Motor neuron (in vitro differentiated cells): ENCODE results near the gene ST6GALNAC3. TPM values are rescaled to one million over a fixed set of nuclear protein-coding genes. Genes with fewer than 3 reads are reported as not detected.
"Not testable (repeated sequence)": the region's sequence is repeated elsewhere in the genome, so short reads cannot be mapped to it uniquely, and the experiment has no call there.

ENCODE experiments used
- ATAC-seq, 8 experiments: fragments of 200-7000 bp; cut with Tn5 transposase; replicated peaks in 6 of 8; 2 replicates each; pipeline ENCODE4 v1.8.0; 2021; ENCODE audit warnings: mild to moderate bottlenecking in 8 of 8, moderate library complexity in 8 of 8
- H3K27ac ChIP-seq, 2 donors: fragments of 250-450 bp; sonication (Bioruptor Pico); 2 replicates each; pipeline ENCODE4 v1.9.0; 2021; ENCODE audit warnings: antibody characterized with exemption in 2 of 2, mild to moderate bottlenecking in 2 of 2, moderate library complexity in 1 of 2
- H3K4me1 ChIP-seq, 2 donors: fragments of 250-450 bp; sonication (Bioruptor Pico); replicated peaks in 1 of 2; 2 replicates each; pipeline ENCODE4 v1.6.1; 2021; ENCODE audit warnings: antibody characterized with exemption in 2 of 2, mild to moderate bottlenecking in 2 of 2, moderate library complexity in 1 of 2
- H3K4me3 ChIP-seq, 5 donors: fragments of 250-450 bp; sonication (Bioruptor Pico); 2 replicates each; pipeline ENCODE4 v1.9.0; 2021; ENCODE audit warnings: antibody characterized with exemption in 5 of 5, mild to moderate bottlenecking in 5 of 5, moderate library complexity in 4 of 5
- WGBS, 10 experiments: fragments of 450-650 bp; shearing (Covaris generic); methylation state at CpG; one replicate each; pipeline ENCODE4 v1.0.0; 2022; 5-methylcytosine and 5-hydroxymethylcytosine counted together
- in situ Hi-C, 9 experiments: fragments of 400-800 bp; cut with MboI; loops; one replicate each; pipeline ENCODE4 v1.15.0; 2021; ENCODE audit warnings: low sequenced_read_pairs in 9 of 9, low pct_unique_long_range_greater_than_20kb in 2 of 9; ENCODE audit not compliant: unreplicated experiment in 9 of 9
- total RNA-seq, 8 experiments: library from RNA; unstranded; fragments of 300-600 nt; gene quantifications; 2 replicates each; pipeline versions ENCODE4 v1.2.3 to v1.2.4, GENCODE V29; 2022

The ST6GALNAC3 gene
- total RNA-seq, 8 experiments from 2014 or later = 0.31 to 39.5 (median 3.9) TPM; not detected in 1

GRCh38 chr1:76230842-76231281 lies 156.3 kb downstream of the ST6GALNAC3 start:
- WGBS, 10 experiments = 0 to 86% (median 32%) methylated on average over 1 to 2 of the region's 2 CpGs; no CpG with 5 or more reads in 2 of the 10 experiments
- in situ Hi-C loops = no loop called here
- peaks cover 0 to 20% of the 10 kb centered on the region in 2 donors for H3K4me1 ChIP-seq
- ATAC-seq = peak in 3 of 8 experiments; percentile 17 to 80 (median 65)
- H3K27ac ChIP-seq = no peak overlapping the region
- H3K4me3 ChIP-seq = no peak overlapping the region

- H3K4me1 ChIP-seq = peaks cover 0 to 15% of the 10 kb centered on the region in 2 donors
- H3K4me3 ChIP-seq = no peak overlapping the region
- ATAC-seq = no peak
- no peak overlapping the region for H3K27ac ChIP-seq
- WGBS, 10 experiments = 18 to 68% (median 48%) methylated on average over 2 to 4 of the region's 4 CpGs
- in situ Hi-C loops = no loop called here
Observed at GRCh38 chr1:76231320-76231719, 156.8 kb downstream of the ST6GALNAC3 start.

DNA sequence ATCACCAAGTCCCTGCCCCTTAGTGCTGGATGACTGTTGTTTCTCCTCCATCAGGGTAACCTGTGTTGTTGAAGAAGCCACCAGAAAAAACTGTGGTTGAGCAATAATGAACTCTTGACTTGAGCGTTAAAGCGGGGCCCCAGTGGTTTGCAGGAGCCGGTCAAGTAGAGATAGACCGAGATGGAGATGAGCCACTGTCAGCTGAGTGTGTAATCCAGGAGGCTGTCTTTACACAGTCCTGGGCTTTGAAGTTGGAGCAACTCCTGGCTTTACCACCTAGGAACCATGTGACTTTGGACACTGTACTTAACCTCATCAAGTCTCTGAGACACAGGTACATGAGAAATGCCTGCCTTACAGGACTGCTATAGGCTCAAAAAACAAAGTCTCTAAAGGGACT lies 158.1 kb downstream of the ST6GALNAC3 start:
- 80 to 100% (median 94%) methylated on average over 3 to 4 of the region's 4 CpGs; no CpG with 5 or more reads in 4 of the 10 experiments for WGBS, 10 experiments
- H3K4me3 ChIP-seq = no peak overlapping the region
- H3K4me1 ChIP-seq = peaks cover 0 to 24% of the 10 kb centered on the region in 2 donors
- in situ Hi-C loops = no loop called here
- no peak overlapping the region for H3K27ac ChIP-seq
- ATAC-seq = no peak

DNA sequence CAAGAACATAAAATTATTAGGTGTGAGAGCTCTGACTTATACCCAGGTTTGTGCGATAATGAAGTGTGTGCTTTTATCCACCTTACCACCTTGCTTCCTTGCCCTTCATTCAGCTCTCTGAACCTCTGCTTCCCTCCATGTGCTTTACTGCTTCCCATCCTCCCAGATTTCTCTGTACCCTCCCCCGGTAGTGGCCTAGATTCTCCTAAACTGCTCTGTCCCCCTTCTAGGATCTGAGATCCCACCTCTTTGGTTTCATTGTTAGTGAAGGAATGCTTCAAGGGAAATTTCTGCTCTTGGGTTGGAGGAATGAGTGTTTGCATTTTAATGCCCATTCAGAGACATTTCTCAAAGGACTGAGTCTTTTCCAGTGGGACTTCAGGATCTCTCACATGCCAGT lies 159.5 kb downstream of the ST6GALNAC3 start:
- no peak for ATAC-seq
- Histone ChIP-seq H3K4me3 (no peak overlapping the region), H3K27ac (no peak overlapping the region), H3K4me1 (peaks cover 12 to 37% of the 10 kb centered on the region in 2 donors)
- WGBS, 10 experiments = 40 to 100% (median 87%) methylated on average over 1 to 2 of the region's 2 CpGs
- in situ Hi-C loops = no loop called here

DNA sequence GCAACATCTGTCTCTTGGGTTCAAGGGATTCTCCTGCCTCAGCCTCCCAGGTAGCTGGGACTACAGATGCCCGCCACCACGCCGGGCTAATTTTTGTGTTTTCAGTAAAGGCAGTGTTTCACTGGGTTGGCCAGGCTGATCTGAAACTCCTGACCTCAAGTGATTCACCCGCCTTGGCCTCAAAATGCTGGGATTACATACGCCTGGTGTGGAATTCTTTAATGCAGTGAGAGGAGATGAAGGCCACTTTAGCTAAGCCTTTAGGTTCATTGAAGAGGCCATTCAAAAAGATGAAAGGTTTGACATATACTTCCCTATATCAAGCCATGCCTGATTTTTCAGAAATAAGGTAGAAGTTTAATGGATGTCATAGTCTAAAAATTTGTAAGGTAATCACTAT lies 162.7 kb downstream of the ST6GALNAC3 start:
- Histone ChIP-seq H3K4me1 (peaks cover 15 to 32% of the 10 kb centered on the region in 2 donors), H3K27ac (peak overlapping the region in 1 of 2 donors; percentile 50), H3K4me3 (no peak overlapping the region)
- 80 to 100% (median 92%) methylated on average over 2 to 5 of the region's 5 CpGs; no CpG with 5 or more reads in 3 of the 10 experiments for WGBS, 10 experiments
- in situ Hi-C loops = no loop called here
- ATAC-seq = no peak

DNA sequence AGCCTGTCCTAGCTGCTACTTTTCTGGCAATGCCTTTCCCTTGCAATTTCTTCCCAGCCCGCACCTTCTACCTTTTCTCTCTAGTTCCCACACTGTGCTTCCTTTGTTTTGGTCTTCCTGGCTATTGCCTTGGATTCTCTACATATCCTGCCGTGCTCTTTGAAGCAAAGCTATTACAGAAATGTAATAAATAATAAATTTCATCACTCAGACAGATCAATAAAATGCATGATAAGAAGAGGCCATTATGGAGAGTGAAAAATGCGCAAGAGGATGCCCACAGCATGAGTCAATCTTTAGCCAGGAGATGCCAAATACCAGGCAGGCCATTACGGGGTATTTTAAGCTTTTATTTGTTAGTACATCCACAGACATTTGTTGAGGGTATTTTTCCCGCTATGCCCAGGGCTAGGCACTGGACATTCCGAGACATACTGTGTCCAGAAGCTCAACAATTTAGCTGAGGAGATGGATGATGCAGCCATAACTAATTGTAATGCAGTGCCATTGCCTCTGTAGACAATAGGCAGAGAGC lies 163.6 kb downstream of the ST6GALNAC3 start:
- WGBS, 10 experiments = 11 to 76% (median 39%) methylated on average over 1 to 6 of the region's 6 CpGs; no CpG with 5 or more reads in 1 of the 10 experiments
- ATAC-seq = peak; percentile 65 to 95 (median 74)
- peak overlapping the region in 1 of 2 donors; percentile 57 for H3K27ac ChIP-seq

GRCh38 chr1:76239470-76239918 lies 164.9 kb downstream of the ST6GALNAC3 start:
- in situ Hi-C loops = no loop called here
- WGBS, 10 experiments = 11 to 100% (median 58%) methylated on average over 1 to 3 of the region's 3 CpGs; no CpG with 5 or more reads in 2 of the 10 experiments
- Histone ChIP-seq H3K4me1 (peaks cover 15 to 28% of the 10 kb centered on the region in 2 donors), H3K27ac (no peak overlapping the region), H3K4me3 (no peak overlapping the region)
- no peak for ATAC-seq

More for the DNA sequence above, 163.6 kb downstream of the ST6GALNAC3 start:
- in situ Hi-C loops = no loop called here
- no peak overlapping the region for H3K4me3 ChIP-seq
- H3K4me1 ChIP-seq = peaks cover 15 to 32% of the 10 kb centered on the region in 2 donors

GRCh38 chr1:76240316-76240715 lies 165.8 kb downstream of the ST6GALNAC3 start:
- 0 to 100% (median 100%) methylated on average over 1 of the region's 1 CpG; no CpG with 5 or more reads in 3 of the 10 experiments for WGBS, 10 experiments
- H3K4me3 ChIP-seq = no peak overlapping the region
- peaks cover 15 to 28% of the 10 kb centered on the region in 2 donors for H3K4me1 ChIP-seq
- no peak for ATAC-seq
- in situ Hi-C loops = no loop called here
- H3K27ac ChIP-seq = no peak overlapping the region

DNA sequence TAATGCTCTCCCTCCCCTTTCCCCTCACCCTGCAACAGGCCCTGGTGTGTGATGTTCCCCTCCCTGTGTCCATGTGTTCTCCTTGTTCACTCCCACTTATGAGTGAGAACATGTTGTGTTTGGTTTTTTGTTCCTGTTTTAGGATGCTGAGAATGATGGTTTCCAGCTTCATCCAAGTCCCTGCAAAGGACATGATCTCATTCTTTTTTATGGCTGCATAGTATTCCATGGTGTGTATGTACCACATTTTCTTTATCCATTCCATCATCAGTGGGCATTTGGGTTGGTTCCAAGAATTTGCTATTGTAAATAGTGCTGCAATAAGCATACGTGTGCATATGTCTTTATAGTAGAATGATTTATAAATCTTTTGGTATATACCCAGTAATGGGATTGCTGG lies 168.0 kb downstream of the ST6GALNAC3 start:
- H3K4me3 ChIP-seq, in situ Hi-C loops, H3K27ac ChIP-seq, ATAC-seq: not testable (repeated sequence)
- peaks cover 20 to 22% of the 10 kb centered on the region in 2 donors for H3K4me1 ChIP-seq
- 82 to 100% (median 91%) methylated on average over 1 of the region's 1 CpG; no CpG with 5 or more reads in 4 of the 10 experiments for WGBS, 10 experiments

DNA sequence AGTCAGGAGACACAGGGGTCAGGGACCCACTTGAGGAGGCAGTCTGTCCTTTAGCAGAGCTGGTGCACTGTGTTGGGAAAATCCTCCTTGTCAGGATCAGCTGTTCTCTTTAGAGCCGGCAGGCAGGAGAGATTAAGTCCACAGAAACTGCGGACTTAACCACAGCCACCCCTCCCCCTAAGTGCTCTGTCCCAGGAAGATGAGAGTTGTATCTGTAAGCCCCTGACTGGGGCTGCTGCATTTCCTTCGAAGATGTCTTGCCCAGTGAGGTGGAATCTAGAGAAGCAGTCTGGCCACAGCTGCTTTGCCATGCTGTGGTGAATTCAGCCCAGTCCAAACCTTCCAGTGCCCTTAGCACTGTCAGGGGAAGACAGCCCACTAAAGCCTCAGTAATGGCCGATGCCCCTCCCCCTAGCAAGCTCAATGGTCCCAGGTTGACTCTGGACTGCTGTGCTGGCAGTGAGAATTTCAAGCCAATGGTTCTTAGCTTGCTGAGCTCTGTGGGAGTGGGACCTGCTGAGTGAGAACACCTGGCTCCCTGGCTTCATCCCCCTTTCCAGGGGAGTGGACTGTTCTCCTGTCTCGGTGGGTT lies 172.8 kb downstream of the ST6GALNAC3 start:
- ATAC-seq = peak in 2 of 8 experiments; percentile 37 to 38
- Histone ChIP-seq H3K27ac (no peak overlapping the region), H3K4me3 (no peak overlapping the region), H3K4me1 (peaks cover 6 to 14% of the 10 kb centered on the region in 2 donors)
- in situ Hi-C loops = no loop called here
- WGBS, 10 experiments = 30 to 80% (median 46%) methylated on average over 1 to 5 of the region's 5 CpGs; no CpG with 5 or more reads in 4 of the 10 experiments

DNA sequence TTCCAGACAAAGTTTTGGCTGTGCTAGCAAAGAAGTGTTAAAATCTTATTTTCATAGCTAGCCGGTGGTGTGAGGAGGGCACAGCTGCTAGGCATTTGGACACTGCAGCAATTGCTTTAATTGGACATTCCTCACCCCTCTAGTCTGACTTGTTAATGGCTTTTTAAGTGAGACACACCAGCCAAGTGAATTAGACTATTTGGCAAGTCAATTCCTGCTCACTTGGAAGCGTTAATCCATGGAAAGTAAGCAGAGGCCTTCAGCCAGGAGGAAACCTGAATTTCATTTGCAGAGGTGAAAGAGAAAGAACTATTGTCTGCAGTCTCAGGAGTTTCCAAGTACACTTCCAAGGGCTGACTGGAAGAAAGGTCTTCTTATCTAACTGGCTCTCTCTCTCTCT lies 175.7 kb downstream of the ST6GALNAC3 start:
- peaks cover 9 to 16% of the 10 kb centered on the region in 2 donors for H3K4me1 ChIP-seq
- WGBS, 10 experiments = 0 to 43% (median 5%) methylated on average over 1 to 2 of the region's 2 CpGs; no CpG with 5 or more reads in 1 of the 10 experiments
- in situ Hi-C loops = no loop called here
- H3K27ac ChIP-seq = no peak overlapping the region
- no peak overlapping the region for H3K4me3 ChIP-seq
- peak in 5 of 8 experiments; percentile 31 to 76 (median 47) for ATAC-seq

DNA sequence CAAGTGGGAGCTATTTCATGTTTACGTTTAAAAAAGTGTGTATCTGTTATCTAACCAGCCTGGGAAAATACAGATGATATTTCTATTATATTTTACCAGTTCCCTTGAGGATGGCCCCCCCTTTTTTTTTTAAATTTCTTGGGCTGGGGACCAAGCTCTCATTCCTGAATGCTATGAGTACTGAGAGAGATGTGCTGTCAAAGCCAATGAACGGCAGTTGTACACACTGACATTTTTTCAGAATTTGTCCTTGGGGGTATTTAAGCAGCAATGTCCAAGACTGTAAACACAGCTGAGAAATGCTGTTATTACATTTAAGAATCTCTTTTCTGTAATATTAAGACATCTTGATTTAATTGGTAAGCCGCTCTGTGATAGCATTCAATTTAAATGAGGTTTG lies 177.9 kb downstream of the ST6GALNAC3 start:
- Histone ChIP-seq H3K27ac (no peak overlapping the region), H3K4me3 (no peak overlapping the region), H3K4me1 (peaks cover 9 to 10% of the 10 kb centered on the region in 2 donors)
- 65 to 100% (median 93%) methylated on average over 1 to 3 of the region's 3 CpGs for WGBS, 10 experiments
- in situ Hi-C loops = no loop called here
- no peak for ATAC-seq
